Kidney glomerular epithelial cell (primary cell): Measurements from ENCODE around the gene RAB3GAP2.
"Not testable (repeated sequence)": the region's sequence is repeated elsewhere in the genome, so short reads cannot be mapped to it uniquely, and the experiment has no call there.

ENCODE experiments used
- DNase-seq: peaks from one replicate; lab custom pipeline; 2025; lab: John Stamatoyannopoulos, UW

The RAB3GAP2 gene

DNA sequence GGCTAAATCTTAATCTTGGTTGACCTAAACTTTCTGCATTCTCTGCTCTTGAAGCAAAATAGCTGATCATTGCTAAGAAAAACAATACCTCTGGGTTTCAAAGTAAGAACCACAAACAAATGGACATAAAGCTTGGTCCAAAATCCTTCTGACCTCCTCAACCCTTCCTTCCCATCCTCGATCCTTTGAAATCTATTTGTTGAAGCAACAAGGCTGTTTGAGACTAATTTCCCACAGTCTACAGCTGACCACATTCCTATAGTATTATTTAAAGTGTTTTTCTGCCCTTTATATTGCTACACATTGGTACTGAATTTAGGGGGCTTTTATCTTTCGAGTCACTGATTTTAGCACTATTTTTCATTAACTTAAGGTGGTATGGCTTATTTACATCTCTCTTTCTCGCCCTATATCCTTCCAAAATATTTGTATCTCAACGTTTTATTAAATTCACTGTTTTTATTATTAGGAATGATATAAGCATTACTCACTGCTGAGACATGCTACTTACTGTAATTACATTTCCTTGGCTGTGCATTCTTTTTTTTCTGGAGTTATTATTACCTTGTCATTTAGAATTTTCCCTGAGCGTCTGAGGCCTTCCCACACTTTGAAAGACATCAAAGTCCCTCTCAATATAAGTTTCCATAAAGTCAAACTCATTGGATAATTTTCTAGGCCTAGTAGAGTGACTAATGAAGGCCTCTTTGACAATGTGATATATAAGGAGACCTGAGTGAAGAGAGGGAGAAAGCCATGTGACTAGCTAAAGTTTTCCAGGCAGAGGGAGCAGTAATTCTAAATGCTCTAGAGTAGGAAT lies 73.9 kb downstream of the RAB3GAP2 start:
- DNase-seq: no peak

DNA sequence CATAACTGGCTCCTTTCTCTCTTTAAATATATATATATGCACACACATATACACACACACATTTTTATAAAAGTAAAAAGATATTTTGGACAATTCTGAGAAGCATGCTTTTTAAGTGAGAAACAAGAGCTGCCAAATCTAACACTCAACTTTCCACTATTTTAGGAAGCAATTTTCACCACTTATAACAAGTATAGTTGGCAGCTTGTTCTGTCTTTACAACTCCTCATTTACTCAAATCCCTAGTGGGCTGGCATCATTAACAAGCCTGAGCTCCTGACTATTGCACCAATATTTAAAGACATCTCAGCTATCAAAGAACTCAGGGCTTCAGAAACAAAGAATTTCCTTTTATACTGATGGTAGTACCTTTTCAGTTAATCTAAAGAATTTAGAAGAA lies 76.6 kb downstream of the RAB3GAP2 start:
- no peak for DNase-seq

- no peak for DNase-seq
Measured at GRCh38 chr1:220189750-220190347, 82.4 kb downstream of the RAB3GAP2 start.

- no peak for DNase-seq
Measured at GRCh38 chr1:220188538-220188937, 83.7 kb downstream of the RAB3GAP2 start.

- DNase-seq: no peak
Measured at GRCh38 chr1:220186752-220187151, 85.5 kb downstream of the RAB3GAP2 start.

- no peak for DNase-seq
Measured at GRCh38 chr1:220184506-220184905, 87.7 kb downstream of the RAB3GAP2 start.

DNA sequence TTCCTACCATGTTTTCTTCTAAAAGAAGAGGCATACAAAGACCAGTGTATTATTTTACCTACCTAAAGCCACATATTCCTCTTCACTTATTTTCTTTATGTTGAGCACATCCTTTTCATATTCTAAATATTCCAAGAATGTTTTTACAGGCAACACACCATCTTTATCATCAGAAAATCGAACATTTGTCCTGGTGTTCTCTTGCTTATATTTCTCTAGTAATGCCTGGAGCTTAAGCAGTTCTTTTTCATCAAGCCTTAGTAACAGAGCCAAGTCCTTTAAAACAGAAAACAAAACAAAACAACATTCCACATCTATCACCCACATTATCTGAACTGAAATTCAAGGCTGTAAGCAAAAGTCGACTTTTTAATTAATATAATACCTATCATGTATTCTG lies 89.6 kb downstream of the RAB3GAP2 start:
- DNase-seq: peak; percentile 25

DNA sequence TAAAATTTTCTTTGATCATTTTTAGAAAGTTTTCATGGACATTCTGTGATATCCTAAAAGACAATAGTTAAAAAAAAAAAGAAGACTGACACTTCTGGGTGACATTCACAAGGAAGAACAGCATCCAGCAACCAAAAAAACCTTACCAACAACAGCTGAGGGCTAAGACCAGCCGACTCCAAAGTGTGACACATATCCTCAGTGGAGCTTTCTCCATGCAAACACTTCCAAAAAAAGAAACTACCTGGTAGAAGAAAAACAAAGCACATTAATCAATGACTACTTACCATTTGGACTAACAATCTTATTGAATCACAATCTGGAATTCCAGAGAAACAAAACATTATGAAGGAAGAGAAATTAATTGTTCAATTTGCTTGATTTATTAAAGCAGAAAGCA lies 90.1 kb downstream of the RAB3GAP2 start:
- no peak for DNase-seq

GRCh38 chr1:220176540-220176939 lies 95.7 kb downstream of the RAB3GAP2 start:
- no peak for DNase-seq

GRCh38 chr1:220170836-220171526 lies 101.3 kb downstream of the RAB3GAP2 start:
- no peak for DNase-seq

- DNase-seq: not testable (repeated sequence)
Measured at GRCh38 chr1:220169887-220170286, 102.4 kb downstream of the RAB3GAP2 start.

DNA sequence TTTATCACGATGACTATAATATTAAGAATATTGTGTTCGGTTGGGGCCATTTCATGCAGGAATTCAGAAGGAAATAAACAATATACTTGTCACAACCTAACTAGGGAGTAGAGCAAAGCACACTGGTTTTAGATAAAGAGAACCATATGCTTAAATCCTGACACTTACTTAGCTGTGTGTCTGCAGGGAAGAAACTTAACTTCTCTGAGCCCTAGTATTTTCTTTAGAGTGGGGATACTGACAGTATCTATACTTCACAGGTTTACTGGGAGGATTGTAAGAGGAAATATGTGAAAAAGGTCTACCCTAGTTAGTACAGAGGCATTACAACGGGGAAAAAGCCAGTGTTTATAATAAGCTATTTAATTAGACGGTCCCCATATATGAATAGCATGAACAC lies 105.4 kb downstream of the RAB3GAP2 start:
- no peak for DNase-seq

DNA sequence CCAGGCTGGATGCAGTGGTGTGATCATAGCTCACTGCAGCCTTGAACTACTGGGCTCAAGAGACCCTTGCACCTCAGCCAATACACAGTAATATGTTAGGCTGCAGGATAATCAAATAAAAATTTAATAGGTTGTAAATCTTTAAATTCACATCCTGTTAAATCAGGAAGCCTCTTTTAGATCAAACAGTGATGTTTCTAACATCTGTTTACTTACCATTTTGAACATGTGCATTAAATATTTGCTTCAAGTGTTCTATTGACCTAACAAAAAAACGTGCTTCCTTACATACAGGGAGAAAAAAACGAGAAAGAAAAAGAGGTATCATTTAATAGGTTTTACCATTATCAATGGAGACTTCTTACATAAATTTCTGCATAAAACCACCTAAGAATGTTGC lies 107.7 kb downstream of the RAB3GAP2 start:
- DNase-seq: no peak

- no peak for DNase-seq
Measured at GRCh38 chr1:220164116-220164515, 108.1 kb downstream of the RAB3GAP2 start.

DNA sequence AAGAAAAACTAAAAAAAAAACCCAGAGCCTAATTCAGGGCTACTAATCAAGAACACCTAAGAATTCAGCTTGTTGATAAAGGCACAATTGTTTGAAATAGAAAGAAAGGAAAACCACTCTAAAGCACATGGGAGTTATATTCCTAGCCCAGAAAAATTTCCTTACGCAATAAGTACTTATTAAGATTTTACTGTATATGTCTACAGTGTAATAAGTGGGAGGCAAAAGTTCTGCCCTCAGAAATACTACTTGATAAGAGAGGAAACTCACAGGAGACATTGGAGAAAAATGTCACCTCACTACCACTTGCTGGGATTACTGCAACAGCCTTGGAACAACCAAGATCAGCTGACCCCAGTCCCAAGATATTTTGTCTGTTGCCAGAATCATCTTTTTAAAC lies 112.2 kb downstream of the RAB3GAP2 start:
- no peak for DNase-seq

- no peak for DNase-seq
Measured at GRCh38 chr1:220159041-220159440, 113.2 kb downstream of the RAB3GAP2 start.

DNA sequence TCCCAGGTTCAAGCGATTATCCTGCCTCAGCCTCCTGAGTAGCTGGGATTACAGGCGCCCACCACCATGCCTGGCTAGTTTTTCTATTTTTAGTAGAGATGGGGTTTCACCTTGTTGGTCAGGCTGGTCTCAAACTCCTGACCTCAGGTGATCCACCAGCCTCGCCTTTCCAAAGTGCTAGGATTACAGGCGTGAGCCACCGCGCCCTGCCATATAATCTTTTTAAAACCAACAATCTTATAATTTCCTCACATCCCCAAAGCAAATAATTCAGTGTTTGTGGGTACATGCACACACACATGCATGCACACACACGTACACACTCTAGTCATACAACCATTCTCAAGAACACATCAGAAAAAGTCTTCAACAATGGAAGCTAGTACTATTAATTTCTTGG lies 113.7 kb downstream of the RAB3GAP2 start:
- not testable (repeated sequence) for DNase-seq

GRCh38 chr1:220157738-220158137 lies 114.5 kb downstream of the RAB3GAP2 start:
- DNase-seq: no peak

DNA sequence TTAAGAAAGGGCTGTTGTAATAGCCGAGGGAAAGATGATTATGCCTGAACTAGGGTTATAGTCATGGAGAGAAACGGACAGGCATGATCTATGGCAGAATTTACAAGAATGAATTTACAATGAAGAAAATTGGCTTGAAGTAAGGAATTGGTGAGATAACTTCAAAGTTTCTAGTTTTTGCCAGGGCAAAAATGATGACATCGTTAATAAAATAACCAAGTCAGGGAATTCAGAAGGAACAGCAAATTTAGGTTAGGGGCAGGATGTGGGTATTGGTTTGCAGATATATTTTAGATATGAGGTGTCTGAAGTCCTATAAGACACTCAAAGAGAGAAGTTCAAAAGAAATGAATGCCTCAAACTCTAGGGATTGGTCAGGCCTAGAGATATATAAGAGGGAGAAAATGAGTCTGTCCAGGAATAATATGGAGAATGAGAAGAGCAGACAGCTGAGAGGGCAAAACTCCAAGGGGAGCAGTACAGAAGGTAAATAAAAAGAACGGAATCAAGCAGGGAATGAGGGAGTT lies 115.6 kb downstream of the RAB3GAP2 start:
- no peak for DNase-seq

DNA sequence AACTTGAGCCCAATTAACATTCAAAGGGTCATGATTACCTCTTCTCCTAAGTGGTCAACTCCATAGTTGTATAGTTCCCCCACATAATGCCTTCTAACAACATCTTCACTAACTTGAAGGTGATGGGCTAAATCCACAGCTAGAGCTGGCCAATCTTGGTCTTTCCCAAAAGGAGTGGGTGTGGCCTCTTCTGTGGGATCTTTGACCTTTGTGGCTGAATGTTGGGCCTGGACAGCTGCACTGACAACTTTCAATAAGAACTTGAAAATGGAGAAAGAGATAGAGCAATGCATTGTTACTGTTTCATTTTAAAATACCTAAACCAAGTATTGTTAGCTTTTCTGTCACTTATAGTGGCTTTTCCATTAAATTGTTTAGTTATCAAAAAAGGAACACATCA lies 119.1 kb downstream of the RAB3GAP2 start:
- DNase-seq: no peak

- no peak for DNase-seq
Measured at GRCh38 chr1:220151454-220151853, 120.8 kb downstream of the RAB3GAP2 start.

GRCh38 chr1:220149742-220150141 lies 122.5 kb downstream of the RAB3GAP2 start:
- no peak for DNase-seq

DNA sequence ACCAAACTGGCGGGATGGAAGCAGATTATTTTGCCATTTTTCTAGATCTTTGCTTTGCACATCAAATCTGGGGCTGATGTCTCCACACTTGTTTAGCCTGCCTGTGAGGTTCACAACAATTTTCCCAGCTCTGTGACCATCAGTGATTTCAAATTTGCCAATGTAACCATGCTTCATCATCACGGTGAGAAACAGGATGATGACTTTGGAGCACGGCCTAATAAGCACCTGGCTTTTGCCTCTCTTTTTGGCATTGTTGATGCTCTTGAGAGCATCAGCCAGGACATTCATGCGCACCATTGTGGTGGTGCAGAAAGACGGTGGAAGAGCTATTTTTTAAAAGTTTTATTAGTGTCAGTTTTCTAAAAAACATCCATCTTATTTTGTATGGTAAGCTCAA lies 128.2 kb downstream of the RAB3GAP2 start:
- DNase-seq: no peak
